Measurements from ENCODE around the gene SMAP1.
"Not testable (repeated sequence)": the region's sequence is repeated elsewhere in the genome, so short reads cannot be mapped to it uniquely, and the experiment has no call there.

The SMAP1 gene

GRCh38 chr6:70684794-70685493 is 17.3 kb downstream of the SMAP1 start:
- DNase-seq: no peak

- no peak for DNase-seq
Observed at GRCh38 chr6:70685494-70686180, 18.0 kb downstream of the SMAP1 start.

- peak; percentile 36 for DNase-seq
Observed at GRCh38 chr6:70686548-70687133, 19.0 kb downstream of the SMAP1 start.

- DNase-seq: no peak
Observed at GRCh38 chr6:70693887-70694286, 26.2 kb downstream of the SMAP1 start.

GRCh38 chr6:70694371-70694770 is 26.7 kb downstream of the SMAP1 start:
- no peak for DNase-seq

GRCh38 chr6:70700922-70701876 is 33.5 kb downstream of the SMAP1 start:
- DNase-seq: no peak

GRCh38 chr6:70705772-70706171 is 38.1 kb downstream of the SMAP1 start:
- no peak for DNase-seq

GRCh38 chr6:70706491-70707123 is 38.9 kb downstream of the SMAP1 start:
- DNase-seq: peak; percentile 47

GRCh38 chr6:70707893-70708292 is 40.2 kb downstream of the SMAP1 start:
- DNase-seq: no peak

- DNase-seq: no peak
Observed at GRCh38 chr6:70708448-70708847, 40.8 kb downstream of the SMAP1 start.

GRCh38 chr6:70709826-70710225 is 42.1 kb downstream of the SMAP1 start:
- no peak for DNase-seq

- DNase-seq: no peak
Observed at GRCh38 chr6:70714716-70715257, 47.1 kb downstream of the SMAP1 start.

- DNase-seq: no peak
Observed at GRCh38 chr6:70717038-70717801, 49.5 kb downstream of the SMAP1 start.

- no peak for DNase-seq
Observed at GRCh38 chr6:70724524-70724923, 56.8 kb downstream of the SMAP1 start.

GRCh38 chr6:70725817-70726415 is 58.2 kb downstream of the SMAP1 start:
- DNase-seq: no peak

GRCh38 chr6:70734381-70734780 is 66.7 kb downstream of the SMAP1 start:
- DNase-seq: no peak

GRCh38 chr6:70734979-70735378 is 67.3 kb downstream of the SMAP1 start:
- DNase-seq: no peak

- DNase-seq: no peak
Observed at GRCh38 chr6:70735513-70735912, 67.8 kb downstream of the SMAP1 start.

- no peak for DNase-seq
Observed at GRCh38 chr6:70738028-70738427, 70.3 kb downstream of the SMAP1 start.

GRCh38 chr6:70739534-70739933 is 71.9 kb downstream of the SMAP1 start:
- no peak for DNase-seq

- DNase-seq: not testable (repeated sequence)
Observed at GRCh38 chr6:70740746-70741145, 73.1 kb downstream of the SMAP1 start.

All from NCI-H1694 treated with DMSO at 0.1 percent for 48 hours (cell line).